Activated CD4-positive, alpha-beta memory T cell treated with anti-CD3 and anti-CD28 coated beads, Interleukin-2, amount 10 ng/mL, durations not matched to agents 7 days and 5 days (primary cell): ENCODE measurements around the gene CMTM7. TPM values are rescaled to one million over a fixed set of nuclear protein-coding genes. Genes with fewer than 3 reads are reported as not detected.

Source experiments
- CTCF ChIA-PET: fragments of 350-600 bp; sonication (Branson Sonifier 250); formaldehyde crosslinking; loops from one replicate; lab custom pipeline; 2021; ENCODE audit warnings: antibody characterized with exemption, inconsistent platforms; lab: Charles Lee
- POLR2A ChIA-PET: fragments of 350-600 bp; sonication (Branson Sonifier 250); formaldehyde crosslinking; loops from one replicate; lab custom pipeline; 2021; ENCODE audit warnings: antibody characterized with exemption; lab: Charles Lee
- DNase-seq: peaks from one replicate; pipeline ENCODE4 v3.0.0-alpha.2; 2020
- H3K27ac Mint-ChIP-seq: one replicate; pipeline ENCODE4 v1.8.0; 2021; ENCODE audit warnings: mild to moderate bottlenecking, mixed read lengths
- H3K27me3 Mint-ChIP-seq: one replicate; pipeline ENCODE4 v1.8.0; 2021; ENCODE audit warnings: mixed read lengths
- H3K36me3 Mint-ChIP-seq: one replicate; pipeline ENCODE4 v1.8.0; 2021; ENCODE audit warnings: low read depth, mixed read lengths
- H3K4me1 Mint-ChIP-seq: one replicate; pipeline ENCODE4 v1.8.0; 2021; ENCODE audit warnings: mixed read lengths
- H3K4me3 Mint-ChIP-seq: one replicate; pipeline ENCODE4 v1.8.0; 2021; ENCODE audit warnings: mild to moderate bottlenecking, mixed read lengths
- H3K9me3 Mint-ChIP-seq: one replicate; pipeline ENCODE4 v1.8.0; 2021; ENCODE audit warnings: mixed read lengths
- total RNA-seq, 2 experiments: library from RNA; stranded (reverse); gene quantifications; one replicate each; pipeline ENCODE4 v1.2.3, GENCODE V29; 2021

The CMTM7 gene, protein sequence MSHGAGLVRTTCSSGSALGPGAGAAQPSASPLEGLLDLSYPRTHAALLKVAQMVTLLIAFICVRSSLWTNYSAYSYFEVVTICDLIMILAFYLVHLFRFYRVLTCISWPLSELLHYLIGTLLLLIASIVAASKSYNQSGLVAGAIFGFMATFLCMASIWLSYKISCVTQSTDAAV
- 10 to 100 TPM; 47.0 to 47.3 TPM for total RNA-seq

DNA sequence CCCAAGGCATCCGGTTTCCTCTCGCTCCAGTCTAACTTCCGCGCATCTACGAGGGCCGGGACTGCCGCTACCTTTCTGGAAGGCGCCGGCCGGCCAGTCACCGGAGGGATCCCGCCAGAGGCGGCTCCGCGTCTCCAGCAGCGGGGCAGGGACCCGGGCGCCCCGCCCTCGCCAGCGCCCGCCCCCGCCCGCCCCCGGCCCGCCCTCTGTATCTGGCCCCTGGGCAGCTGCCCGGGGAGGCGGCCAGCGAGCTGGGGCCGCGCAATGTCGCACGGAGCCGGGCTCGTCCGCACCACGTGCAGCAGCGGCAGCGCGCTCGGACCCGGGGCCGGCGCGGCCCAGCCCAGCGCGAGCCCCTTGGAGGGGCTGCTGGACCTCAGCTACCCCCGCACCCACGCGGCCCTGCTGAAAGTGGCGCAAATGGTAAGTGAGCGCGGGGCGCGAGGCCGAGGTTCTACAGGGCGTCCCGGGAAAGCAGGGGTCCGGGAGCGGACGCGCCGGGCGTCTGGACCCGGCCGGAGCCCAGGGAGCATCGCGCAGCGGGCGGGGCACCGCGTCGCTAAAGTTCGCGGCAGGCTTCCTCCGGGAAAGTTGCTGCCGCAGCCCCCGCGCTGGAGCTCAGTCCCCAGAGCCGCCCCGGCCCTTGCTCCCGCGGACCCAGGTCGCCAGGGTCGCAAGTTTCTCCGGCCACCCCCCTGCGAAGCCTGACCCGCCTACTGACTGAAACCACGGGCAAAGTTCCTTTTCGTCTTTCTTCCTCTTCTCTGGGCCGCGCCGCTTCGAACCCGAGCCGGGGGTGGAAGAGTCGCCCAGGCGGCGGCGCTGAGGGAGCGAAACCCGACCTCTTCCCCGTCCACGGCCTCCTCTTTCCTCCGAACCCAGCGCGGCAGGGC lies at the start of gene CMTM7:
Gene CMTM7, plus strand, starts transcription at position 211 of the 893 bp plus-strand sequence. Its CDS starts 54 bp downstream, at position 265.
- DNase-seq = peak; percentile 74
- peaks cover 27% of the 10 kb centered on the region for H3K36me3 Mint-ChIP-seq
- no peaks in the 10 kb centered on the region for H3K27me3 Mint-ChIP-seq
- ChIA-PET POLR2A (interaction anchor here (0.9 to 3.1 kb wide), 17 partner anchors 8 to 859 kb away, joined by 3 to 18 read pairs (median 5); partner anchors contain the start of genes CMTM6 and STT3B), CTCF (interaction anchor here (1.0 to 3.5 kb wide), 7 partner anchors 9 to 117 kb away, joined by 4 to 23 read pairs (median 8); no protein-coding TSS in a partner anchor)
- peaks cover 52% of the 10 kb centered on the region for H3K4me1 Mint-ChIP-seq
- no peaks in the 10 kb centered on the region for H3K9me3 Mint-ChIP-seq
- peak within 1 kb of the TSS; percentile 90 for H3K27ac Mint-ChIP-seq
- H3K4me3 Mint-ChIP-seq = peak within 1 kb of the TSS; percentile 97

DNA sequence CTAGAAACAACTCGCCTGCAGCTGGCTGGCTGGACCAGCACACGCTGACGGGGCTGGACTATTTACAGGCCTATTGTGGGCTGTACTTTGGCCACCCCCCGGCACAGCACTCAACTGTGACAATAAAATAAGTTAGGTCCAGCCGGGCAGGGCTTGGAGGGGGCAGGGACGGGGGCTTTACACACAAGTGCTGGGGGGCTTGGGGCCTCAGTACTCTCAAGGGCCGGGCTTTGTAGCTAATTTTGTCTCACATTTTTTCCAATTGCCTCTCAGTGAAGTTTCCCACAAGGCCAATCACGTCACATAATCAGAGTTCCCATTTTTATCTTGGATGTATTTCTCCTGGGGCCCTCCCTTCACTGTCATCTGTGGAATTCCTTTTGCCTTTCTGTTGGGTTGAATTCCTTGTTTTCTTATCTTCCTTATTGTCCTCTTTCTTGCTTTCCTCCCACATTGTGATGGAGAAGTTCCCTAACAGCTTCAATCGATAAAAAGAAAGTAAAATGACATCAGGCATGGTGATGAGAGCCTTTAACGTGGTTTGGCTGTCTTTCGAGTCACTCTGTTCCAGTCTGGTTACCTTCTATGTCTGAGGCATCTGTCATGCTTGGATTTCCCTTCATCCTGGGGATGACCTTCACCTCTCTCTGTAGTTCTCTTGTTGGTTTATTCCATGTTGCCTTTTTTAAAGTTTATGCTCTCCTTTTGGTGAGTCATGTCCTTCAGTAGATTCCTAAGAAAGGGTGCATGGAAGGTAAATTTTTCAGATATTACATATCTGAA lies 44.1 kb upstream of the CMTM7 start:
- H3K27ac Mint-ChIP-seq = no peak overlapping the region
- POLR2A ChIA-PET = no interaction called here
- no peaks in the 10 kb centered on the region for H3K27me3 Mint-ChIP-seq
- H3K4me1 Mint-ChIP-seq = no peaks in the 10 kb centered on the region
- no peak overlapping the region for H3K4me3 Mint-ChIP-seq
- no peak for DNase-seq
- no peaks in the 10 kb centered on the region for H3K9me3 Mint-ChIP-seq
- CTCF ChIA-PET = interaction anchor here (0.7 to 1.3 kb wide), 5 partner anchors 16 to 358 kb away, joined by 3 to 5 read pairs (median 3); no protein-coding TSS in a partner anchor
- no peaks in the 10 kb centered on the region for H3K36me3 Mint-ChIP-seq

DNA sequence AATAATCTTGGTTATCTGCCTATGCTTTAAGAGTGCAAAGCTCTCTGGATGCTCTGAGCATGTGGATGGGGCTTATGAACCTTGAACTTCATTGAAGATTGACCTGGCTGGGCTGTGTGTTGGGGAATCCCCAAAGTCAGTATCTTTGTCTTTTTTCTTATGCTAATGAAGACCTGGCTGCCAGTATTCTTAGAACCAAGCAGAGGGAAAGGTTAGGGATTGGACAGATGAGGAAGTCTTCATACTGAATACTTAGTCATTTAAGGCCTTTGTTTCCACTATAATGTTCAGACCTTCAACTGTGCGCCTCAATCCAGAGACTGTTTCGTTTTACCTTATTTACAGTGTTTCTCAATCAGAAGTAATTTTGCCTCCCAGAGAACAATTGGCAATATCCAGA lies 42.5 kb upstream of the CMTM7 start:
- ChIA-PET POLR2A (no interaction called here), CTCF (interaction anchor here (1.4 kb wide), 1 partner anchor 13 kb away, joined by 3 read pairs; no protein-coding TSS in a partner anchor)
- H3K27me3 Mint-ChIP-seq = no peaks in the 10 kb centered on the region
- no peaks in the 10 kb centered on the region for H3K9me3 Mint-ChIP-seq
- H3K4me3 Mint-ChIP-seq = no peak overlapping the region
- DNase-seq = no peak
- no peak overlapping the region for H3K27ac Mint-ChIP-seq
- H3K4me1 Mint-ChIP-seq = no peaks in the 10 kb centered on the region
- H3K36me3 Mint-ChIP-seq = no peaks in the 10 kb centered on the region

DNA sequence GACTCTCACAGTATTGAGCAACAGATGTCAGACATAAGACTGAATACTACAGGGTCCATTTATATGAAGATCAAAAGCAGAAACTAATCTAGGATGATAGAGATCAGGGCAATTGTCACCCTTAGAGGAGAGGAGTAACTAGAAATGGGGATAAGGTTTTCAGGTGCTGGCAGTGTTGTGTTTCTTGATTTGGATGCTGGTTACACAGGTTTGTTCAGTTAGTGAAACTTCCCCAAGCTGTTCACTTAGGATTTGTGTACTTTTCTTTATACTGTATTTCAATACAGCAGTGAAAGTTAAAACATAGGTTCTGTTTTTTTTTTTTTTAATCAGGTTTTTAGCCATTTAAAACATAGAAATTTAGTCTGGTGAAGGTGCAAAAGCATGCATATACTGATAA lies 39.1 kb upstream of the CMTM7 start:
- Mint-ChIP-seq H3K27me3 (no peaks in the 10 kb centered on the region), H3K27ac (no peak overlapping the region), H3K36me3 (no peaks in the 10 kb centered on the region), H3K4me1 (no peaks in the 10 kb centered on the region), H3K4me3 (no peak overlapping the region), H3K9me3 (no peaks in the 10 kb centered on the region)
- ChIA-PET POLR2A (no interaction called here), CTCF (no interaction called here)
- no peak for DNase-seq

DNA sequence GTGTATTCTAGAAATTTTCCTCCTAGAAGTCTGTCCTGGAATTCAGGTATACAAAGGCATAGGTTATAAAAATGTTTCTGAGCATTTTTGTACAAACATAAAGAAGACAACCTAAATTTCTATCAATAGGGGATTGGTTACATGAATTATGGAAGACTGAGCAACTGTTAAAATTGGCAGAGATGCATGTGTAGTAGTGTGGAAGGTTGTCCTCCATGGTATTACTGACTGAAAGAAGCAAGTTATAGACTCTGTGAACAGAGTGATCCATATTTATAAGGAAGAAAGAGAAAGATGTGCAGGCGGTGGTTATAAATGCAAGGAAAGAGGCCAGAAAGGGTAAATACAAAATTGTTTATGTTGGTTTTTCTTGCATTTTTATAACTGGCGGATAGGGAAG lies 38.3 kb upstream of the CMTM7 start:
- H3K9me3 Mint-ChIP-seq = no peaks in the 10 kb centered on the region
- no peak for DNase-seq
- H3K27me3 Mint-ChIP-seq = no peaks in the 10 kb centered on the region
- no peak overlapping the region for H3K4me3 Mint-ChIP-seq
- H3K36me3 Mint-ChIP-seq = no peaks in the 10 kb centered on the region
- CTCF ChIA-PET = no interaction called here
- POLR2A ChIA-PET = no interaction called here
- no peak overlapping the region for H3K27ac Mint-ChIP-seq
- H3K4me1 Mint-ChIP-seq = no peaks in the 10 kb centered on the region

DNA sequence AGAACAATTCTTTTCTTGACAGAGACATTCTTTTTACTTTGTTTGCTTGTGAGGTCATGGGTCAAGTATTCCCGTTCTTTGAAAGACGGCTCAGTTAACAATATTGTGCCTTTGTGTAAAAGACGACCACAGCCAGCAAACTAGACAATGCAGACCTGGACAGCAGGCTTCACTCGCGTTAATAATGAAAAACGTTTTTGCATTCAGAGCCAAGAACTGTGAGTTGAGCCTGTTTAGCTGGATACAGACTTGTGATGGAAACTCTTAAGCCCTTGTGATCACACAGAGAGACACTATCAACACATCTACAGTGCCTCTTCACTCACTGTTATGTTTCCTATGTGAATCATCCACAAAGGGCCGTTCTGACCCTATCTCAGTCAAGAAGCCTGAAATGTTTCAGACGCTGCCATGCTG lies 37.3 kb upstream of the CMTM7 start:
- Mint-ChIP-seq H3K36me3 (no peaks in the 10 kb centered on the region), H3K27me3 (no peaks in the 10 kb centered on the region), H3K4me1 (no peaks in the 10 kb centered on the region), H3K4me3 (no peak overlapping the region), H3K9me3 (no peaks in the 10 kb centered on the region), H3K27ac (no peak overlapping the region)
- CTCF ChIA-PET = no interaction called here
- DNase-seq = no peak
- POLR2A ChIA-PET = no interaction called here

DNA sequence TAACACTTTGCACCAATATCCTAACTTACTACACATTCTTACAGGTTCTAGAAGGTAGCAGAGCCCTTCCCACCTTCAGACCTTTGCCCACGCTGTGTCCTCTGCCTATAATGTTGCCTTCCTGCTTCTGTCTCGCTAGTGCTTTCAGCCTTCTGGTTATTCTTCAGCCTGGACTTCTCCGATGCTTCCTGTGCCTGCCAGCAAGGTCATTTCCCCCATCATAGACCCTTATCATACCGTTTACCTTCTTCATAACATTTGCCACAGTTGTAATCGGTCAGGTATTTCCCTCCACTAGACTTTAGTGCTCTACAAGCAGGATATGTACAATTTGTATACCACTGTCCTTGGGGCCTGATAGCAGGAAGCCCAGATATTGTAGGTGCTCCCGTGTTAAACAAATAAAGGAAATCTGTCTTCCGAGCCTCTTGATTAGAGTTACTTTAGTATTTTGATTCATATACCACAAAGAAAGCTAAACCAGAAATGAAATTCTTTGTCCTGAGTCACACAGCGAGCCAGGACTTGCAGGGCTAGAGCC lies 35.8 kb upstream of the CMTM7 start:
- no peak overlapping the region for H3K27ac Mint-ChIP-seq
- ChIA-PET POLR2A (no interaction called here), CTCF (interaction anchor here (1.3 kb wide), 1 partner anchor 19 kb away, joined by 3 read pairs; no protein-coding TSS in a partner anchor)
- no peaks in the 10 kb centered on the region for H3K27me3 Mint-ChIP-seq
- no peaks in the 10 kb centered on the region for H3K36me3 Mint-ChIP-seq
- H3K9me3 Mint-ChIP-seq = no peaks in the 10 kb centered on the region
- no peak for DNase-seq
- no peaks in the 10 kb centered on the region for H3K4me1 Mint-ChIP-seq
- H3K4me3 Mint-ChIP-seq = no peak overlapping the region

DNA sequence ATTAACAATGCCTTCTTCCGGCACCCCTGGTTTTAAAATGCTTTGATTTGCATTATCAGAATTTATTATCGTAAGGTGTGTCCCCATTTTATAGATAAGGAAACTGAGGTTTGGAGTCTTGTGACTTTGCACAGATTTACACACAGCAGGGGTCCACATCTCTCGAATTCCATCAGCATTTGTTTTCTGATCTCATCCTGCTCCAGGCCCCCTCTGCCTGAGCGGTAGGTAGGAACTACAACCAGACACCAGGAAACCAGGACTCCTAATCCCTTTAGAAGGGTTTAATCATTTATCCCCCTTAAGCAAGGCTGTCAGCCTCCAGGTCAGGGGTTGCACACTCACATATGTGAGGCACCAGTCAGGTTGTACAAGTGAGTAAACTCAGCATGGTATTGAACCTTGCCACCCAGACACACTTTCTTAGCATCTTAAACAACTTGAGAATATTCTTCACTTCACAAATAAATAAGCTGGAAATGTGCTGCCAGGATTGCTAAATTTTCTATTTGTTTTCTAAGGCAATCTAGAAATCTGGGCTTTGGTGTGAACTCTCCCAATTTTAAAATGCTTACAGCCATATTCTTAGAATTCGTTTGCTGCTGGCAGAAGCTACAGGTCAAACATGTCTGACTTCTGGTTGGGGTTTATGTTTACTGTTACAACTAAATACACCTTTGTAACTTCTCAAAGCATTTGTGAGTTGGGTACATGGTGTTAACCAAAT lies 31.7 kb upstream of the CMTM7 start:
- H3K9me3 Mint-ChIP-seq = no peaks in the 10 kb centered on the region
- H3K27ac Mint-ChIP-seq = no peak overlapping the region
- no peaks in the 10 kb centered on the region for H3K36me3 Mint-ChIP-seq
- no peaks in the 10 kb centered on the region for H3K4me1 Mint-ChIP-seq
- no peak overlapping the region for H3K4me3 Mint-ChIP-seq
- POLR2A ChIA-PET = no interaction called here
- DNase-seq = no peak
- CTCF ChIA-PET = no interaction called here
- H3K27me3 Mint-ChIP-seq = no peaks in the 10 kb centered on the region

DNA sequence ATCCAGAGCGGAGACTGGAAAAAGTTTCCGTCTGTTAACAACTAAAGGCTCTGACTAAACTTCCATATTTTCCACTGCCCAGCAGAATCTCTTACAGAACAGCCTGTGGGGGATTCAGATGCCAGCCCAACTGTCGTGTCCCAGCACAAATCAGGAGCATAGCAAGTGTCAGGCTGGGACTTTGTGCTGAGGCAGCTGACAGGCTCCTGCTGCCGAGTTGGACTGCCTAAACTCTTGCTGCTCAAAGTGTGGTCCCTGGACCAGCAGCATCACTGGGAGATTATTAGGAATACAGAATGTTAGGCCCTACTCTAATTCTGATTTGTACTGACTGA lies 31.2 kb upstream of the CMTM7 start:
- no peaks in the 10 kb centered on the region for H3K36me3 Mint-ChIP-seq
- ChIA-PET POLR2A (no interaction called here), CTCF (interaction anchor here (0.6 kb wide), 1 partner anchor 39 kb away, joined by 5 read pairs; no protein-coding TSS in a partner anchor)
- DNase-seq = no peak
- H3K9me3 Mint-ChIP-seq = no peaks in the 10 kb centered on the region
- H3K27me3 Mint-ChIP-seq = no peaks in the 10 kb centered on the region
- no peak overlapping the region for H3K27ac Mint-ChIP-seq
- H3K4me3 Mint-ChIP-seq = no peak overlapping the region
- no peaks in the 10 kb centered on the region for H3K4me1 Mint-ChIP-seq

DNA sequence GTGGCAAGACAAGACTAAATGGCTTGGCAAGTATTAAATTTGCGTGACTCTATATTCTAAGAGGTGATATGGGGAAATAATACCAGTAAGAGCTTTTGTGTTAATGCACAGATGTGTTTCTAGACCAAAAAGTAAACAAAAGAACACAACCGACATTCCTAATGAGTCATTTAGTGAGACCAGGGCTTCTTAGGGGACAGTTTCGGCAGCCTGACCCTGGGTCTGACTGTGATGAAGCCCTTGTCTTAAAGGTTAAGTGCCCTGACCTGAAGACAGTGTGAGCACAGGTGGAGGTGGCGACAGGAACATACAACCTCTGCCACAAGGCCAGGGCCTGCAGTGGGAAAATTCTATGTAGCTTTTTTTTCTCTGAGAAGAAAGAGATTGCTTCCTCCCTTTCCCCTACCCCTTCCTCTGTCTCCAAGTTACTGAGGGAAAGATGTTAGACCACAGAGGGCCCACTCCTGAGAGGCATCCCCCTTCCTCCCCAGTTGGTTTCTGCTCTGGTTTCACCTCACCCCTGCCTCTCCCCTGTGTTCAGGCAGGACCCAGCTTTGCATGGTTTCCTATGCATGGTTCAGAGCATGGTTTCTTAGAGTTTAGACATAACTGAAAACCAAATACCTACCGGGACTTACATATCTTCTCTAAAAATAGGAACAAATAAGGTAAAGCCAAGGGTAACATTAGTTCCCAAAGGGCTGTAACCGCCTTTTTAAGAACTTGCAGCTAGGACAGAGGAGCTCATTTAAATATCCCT lies 24.8 kb upstream of the CMTM7 start:
- H3K4me1 Mint-ChIP-seq = peaks cover 14% of the 10 kb centered on the region
- no peak overlapping the region for H3K4me3 Mint-ChIP-seq
- DNase-seq = no peak
- no peak overlapping the region for H3K27ac Mint-ChIP-seq
- H3K9me3 Mint-ChIP-seq = no peaks in the 10 kb centered on the region
- ChIA-PET POLR2A (interaction anchor here (1.2 kb wide), 1 partner anchor 55 kb away, joined by 3 read pairs; no protein-coding TSS in a partner anchor), CTCF (no interaction called here)
- H3K36me3 Mint-ChIP-seq = no peaks in the 10 kb centered on the region
- no peaks in the 10 kb centered on the region for H3K27me3 Mint-ChIP-seq

DNA sequence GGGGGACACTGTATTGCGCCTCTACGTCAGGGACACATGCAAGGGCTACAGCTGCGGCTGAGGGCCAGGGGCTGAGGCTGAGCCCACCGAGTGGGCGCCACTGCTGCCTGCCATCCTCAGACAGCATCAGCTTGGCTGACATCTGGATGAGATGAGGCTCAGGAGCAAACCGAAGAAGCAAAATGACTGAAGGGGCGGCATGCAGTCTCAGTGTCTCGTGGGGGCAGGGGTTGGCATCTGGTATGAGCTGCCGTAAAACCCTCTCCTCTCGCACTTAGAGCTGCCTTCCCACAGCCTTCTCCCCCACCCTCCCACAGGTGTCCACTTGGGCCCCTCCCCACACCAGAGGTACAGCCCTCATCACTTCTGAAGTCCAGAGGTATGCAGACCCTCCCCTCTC lies 24.2 kb upstream of the CMTM7 start:
- Mint-ChIP-seq H3K27me3 (no peaks in the 10 kb centered on the region), H3K9me3 (no peaks in the 10 kb centered on the region), H3K4me1 (peaks cover 19% of the 10 kb centered on the region), H3K27ac (no peak overlapping the region), H3K4me3 (no peak overlapping the region), H3K36me3 (no peaks in the 10 kb centered on the region)
- ChIA-PET POLR2A (interaction anchor here (1.2 kb wide), 1 partner anchor 55 kb away, joined by 3 read pairs; no protein-coding TSS in a partner anchor), CTCF (no interaction called here)
- DNase-seq = no peak
